HG03469 (cell line): Measurements from ENCODE around the gene SFTPB.
"Not testable (repeated sequence)": the region's sequence is repeated elsewhere in the genome, so short reads cannot be mapped to it uniquely, and the experiment has no call there.

Experiments
- ATAC-seq: cut with Tn5 transposase; IDR thresholded peaks from one replicate; pipeline ENCODE4 v1.9.1; 2021; ENCODE audit warnings: mild to moderate bottlenecking, moderate library complexity, moderate number of reproducible peaks; ENCODE audit not compliant: unreplicated experiment

Gene SFTPB

DNA sequence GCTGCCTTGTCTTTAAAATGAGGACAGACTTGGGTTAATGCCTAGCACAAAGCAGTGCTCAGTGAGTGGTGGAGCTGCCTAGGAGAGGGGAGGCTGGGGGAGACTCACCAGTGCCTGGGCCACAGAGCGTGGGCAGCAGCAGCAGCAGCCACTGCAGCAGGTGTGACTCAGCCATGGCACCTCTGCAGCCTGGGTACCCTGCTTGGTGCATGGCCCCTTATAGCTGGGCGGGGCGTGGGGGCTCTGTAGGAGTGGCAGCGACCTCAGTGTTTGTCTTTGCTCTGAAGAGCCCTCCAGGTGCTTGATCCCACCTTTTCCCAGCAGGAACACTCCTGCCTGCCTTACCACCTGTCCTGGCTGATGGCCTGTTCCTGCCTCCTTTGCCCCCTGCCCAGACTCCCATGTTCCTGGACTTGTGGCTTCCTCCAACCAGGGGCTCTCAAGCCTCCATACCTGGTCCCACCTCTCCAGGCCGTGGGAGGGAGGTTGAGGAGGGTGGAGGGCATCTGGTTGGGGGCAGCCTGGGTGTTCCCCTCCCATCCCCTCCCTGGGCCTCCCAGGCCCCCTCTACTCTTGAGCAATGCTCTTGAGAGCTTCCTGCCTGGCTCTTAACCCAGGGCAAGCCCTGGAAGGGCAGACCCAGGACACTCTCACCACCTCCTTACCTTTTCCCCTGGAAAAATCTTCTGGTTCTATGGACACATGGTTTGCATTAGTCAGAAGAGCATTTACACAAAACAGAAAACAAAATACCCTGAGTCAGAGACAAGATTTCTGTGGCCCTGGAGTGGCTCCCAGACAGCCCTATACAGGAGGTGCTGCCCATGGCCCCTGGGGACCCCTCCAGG, at the start of gene SFTPB:
TSS of gene SFTPB (minus strand) at position 191 of the 848 bp plus-strand sequence. CDS start at position 175, 16 bp downstream.
- no peak for ATAC-seq

DNA sequence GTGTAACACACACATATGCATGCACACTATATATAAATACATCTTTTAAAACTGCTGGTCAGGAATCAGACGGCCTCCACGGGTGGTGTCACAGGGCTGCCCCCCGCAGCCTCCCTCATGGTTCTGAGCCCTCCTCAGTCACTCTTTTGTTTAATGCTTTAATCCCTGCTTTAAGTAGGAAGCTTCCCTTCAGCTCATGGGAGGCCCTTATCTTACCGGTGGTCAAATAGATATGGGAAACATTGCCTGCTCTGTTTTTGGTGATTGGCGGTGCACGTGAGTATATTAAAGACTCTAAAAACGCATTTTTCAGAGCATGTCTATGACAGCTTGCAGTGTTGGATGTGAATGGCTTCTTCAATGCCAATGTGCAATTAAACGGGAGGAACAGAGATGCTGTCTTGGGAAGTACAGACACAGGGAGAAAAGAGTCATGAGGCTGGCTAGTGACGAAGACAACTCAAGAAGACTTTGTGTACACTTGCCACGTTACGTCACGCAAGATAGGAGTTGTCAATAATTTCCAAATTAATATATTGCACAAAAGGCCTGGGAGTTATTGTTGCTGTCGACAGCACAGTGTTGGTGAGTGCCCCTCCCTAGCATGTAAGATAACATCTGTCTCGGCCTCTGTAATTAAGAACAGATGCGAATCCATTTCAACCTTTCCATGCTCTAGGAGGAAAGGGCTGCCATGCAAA, 49.5 kb upstream of the SFTPB start:
- ATAC-seq, result no peak

DNA sequence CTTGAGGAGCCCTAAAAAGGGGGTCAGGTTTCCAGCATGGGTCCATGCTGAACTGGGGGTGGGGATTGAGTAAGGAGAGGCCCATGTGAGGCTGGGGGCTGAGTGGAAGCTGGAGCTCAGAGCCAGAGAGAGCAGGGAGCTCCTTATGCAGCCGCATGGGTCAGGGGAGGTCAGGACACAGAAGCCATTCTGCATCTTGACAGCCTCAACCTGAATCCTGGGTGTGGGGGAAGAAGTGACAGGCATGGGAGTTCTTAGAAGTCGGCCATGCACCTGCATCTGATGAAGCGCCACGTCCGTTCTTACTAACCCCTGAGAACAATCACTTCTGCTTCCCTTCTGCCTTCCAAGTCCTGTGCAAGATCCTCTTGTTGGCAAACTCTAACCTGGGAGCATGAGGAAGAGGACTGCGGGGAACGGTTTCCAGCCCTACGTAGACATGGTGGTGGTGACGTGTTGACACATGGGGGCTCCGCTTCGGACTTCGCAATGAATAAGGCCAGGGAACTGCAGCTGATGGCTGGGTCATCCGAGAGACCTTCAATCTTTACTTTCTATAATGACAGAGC, 48.4 kb upstream of the SFTPB start:
- ATAC-seq, result no peak

DNA sequence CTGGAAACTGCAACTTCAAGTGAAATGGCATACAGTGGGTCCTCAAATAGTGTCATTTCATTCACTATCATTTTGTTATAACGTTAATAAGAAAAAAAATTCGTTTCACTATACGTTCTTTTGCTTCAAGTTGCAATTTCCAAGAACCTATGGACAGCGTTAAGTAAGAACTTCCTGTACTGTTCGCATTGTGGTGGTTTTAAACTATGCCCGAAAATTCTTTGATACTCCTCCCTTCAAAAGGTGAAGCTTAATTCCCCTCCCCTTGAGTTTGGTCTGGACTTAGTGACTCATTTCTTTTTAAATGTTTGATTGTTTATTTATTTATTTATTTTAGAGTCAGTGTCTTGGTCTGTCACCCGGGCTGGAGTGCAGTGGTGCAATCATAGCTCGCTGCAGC, 46.8 kb upstream of the SFTPB start:
- ATAC-seq, result no peak

DNA sequence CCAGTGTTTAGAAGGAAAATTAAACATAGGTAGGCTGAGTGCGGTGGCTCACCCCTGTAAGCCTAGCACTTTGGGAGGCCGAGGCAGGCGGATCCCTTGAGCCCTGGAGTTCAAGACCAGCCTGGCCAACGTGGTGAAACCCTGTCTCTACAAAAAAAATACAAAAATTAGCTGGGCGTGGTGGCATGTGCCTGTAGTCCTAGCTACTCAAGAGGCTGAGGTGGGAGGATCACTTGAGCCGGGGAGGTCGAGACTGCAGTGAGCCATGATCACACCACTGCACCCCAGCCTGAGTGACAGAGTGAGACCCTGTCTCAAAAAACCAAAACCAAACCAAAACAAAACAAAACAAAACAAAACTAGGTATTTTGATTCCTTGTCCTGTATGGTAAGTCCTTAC, 46.4 kb upstream of the SFTPB start:
- not testable (repeated sequence) for ATAC-seq

DNA sequence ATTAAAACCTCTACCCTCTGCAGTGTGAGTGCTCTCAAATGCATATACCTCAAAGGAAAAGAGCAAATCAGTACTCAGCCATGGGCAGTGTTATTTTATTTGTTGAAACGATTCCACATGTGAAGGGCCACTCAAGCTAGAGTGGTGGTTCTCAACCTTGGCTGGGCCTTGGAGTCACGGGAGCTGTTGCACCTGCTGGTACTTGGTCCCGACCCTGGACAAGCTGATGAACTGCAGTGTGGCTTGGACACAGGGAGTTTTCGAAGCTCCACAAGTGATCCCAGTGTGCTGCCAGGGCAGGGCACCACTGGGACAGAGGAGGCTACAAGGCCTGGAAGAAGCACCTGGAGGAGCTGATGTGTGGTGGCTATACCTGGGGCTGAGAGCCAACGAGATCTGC, 45.8 kb upstream of the SFTPB start:
- ATAC-seq, result no peak

DNA sequence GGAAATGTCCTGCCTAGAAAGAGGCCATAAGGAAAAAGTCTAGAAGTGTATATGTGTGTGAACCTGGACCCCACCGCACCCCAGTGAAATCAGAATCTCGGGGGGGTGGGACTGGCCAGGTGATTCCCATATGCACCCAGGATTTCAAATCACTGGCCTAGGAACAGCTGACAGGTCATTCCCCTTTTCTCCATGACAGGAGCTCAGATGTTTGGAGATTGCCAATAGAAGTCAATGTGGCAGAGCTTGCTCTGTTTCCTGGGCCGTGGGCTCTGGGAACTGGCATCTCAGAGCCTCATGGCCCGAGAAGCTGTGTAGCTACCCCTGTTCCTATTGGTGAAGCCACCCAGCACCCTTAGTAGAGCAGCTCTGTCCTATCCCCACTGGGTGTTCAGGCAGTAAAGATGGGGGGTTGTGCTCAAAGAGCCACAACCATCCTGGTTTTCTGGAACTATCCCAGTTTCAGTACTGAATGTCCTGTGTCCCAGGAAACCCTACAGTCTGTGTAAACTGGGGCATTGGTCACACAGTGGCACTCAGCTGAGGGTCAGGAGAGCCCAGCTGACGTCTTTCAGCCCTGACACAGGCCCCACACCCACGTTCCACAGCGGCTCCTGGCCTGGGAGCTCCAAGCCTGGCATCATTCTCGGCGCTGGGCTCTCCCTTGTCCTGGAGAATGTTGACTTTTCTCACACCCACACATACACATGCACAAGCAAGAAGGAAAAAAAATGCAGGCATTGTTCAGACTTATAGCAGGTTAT, 45.0 kb upstream of the SFTPB start:
- no peak for ATAC-seq

DNA sequence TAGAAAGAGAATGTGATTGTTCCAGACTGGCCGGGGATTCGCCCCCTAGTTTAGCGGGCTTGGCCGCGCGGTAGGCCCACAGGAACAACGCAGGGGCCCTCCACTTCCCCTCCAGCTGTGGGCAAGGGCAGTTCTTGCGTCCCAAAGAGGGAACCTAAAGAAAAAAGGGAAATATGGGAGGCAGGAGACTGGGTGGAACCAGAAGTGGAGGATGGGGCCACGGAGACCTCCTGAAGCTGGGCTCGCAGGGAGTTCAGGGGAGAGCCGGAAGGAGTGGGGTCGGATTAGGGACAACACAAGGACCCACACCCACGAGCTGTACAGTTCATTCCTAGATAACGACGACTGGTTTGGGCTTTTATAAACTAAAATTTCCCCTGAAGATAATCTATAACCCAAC, 44.3 kb upstream of the SFTPB start:
- no peak for ATAC-seq

DNA sequence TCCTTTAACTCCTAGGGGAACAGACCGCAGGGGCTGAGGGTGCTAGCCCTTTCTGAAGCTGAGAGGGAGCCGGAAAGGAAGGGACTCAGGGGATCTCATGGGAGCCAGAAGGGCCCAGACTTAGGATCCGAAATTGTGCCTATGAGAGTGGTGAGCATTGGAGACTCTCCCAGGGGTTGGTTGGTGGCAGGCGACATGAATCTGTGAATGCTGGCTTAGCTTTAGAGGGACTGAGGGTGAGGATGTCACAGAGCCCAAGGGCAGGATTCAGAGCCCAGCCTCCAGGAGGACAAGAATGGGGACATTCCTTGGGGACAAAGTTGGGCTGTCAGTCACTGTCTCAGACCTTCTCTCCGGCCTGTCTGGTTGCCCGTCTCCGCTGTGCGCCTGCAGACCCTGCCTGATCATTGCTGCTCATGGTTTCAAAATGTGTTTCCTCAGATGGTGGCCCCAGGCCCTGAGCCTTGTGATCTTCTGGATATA, 43.6 kb upstream of the SFTPB start:
- no peak for ATAC-seq

DNA sequence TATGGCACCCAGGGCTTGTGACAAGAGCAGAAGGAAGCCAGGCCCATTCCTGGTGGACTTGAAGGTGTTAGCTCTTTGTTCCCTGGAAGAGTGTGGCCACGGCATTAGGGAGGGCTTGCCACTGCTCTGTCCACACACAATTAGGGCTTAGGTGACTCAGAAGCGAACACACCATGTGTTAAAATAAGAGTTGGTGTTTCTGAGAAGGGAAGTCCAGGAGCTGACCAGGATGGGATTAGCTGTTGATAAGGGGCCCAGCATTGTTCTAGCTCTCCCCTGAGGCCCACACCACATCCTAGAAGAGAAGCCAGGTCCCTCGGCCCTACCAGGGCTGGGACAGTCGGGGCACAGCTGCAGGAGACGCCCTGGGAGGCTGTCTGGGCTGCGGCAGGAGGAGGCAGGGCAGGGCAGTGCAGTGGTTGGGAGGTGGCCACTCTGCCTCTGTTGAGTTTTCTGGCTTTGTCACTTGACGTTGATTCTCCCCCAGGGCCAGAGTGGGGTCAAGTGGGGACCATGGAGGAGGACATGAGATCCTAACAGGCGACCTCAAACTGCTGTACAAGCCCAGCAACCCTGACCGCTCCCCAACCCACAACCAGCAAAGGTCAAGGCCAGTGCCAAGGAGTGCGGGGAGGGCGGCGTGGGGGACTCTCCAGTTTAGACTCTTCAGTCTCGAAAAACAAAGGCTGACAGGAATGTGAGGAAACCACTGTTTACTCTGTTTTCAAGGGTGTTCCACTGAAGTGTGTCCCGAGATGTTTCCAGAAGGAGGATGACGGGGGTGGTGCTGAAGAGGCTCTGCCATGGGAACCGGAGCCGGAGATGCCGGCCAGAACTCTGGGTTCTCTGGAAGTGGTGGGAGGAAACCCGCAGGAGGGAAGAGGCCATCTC, 42.9 kb upstream of the SFTPB start:
- ATAC-seq, result no peak

DNA sequence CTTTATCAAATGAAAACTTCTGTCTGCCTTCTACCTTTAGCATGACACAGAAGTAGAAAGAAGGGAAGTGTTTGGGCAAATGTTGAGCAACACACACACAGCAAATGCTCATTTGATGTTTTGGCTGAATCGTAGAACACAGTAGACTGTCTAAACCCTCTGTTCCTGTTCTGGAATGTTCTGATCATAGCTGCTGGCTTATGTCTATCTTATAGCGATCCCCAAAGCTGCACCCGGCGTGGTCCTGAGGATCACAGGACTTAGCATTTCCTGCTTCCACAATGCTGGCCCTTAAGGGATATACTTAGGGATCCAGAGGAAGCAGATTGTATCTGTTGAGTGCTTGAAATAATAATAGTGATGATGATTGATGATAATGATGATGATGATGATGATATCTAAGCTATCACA, 41.4 kb upstream of the SFTPB start:
- ATAC-seq, result no peak

DNA sequence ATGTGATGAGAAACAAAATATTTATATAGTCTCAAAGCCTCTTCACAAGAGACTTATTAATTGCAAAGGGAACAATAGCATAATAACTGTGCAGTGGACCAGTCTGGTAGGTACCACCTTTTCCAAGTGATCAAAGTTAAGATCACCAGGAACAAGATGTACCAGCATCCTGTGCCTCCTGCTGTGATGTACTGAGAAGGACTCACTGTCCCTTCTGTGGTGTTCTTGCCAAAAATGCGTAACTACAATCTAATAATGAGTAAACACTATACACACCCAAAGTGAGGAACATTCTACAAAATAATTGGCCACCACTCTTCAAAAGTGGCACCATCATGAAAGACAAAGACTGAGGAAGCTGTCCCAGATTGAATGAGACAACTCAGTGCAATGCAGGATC, 40.6 kb upstream of the SFTPB start:
- no peak for ATAC-seq

DNA sequence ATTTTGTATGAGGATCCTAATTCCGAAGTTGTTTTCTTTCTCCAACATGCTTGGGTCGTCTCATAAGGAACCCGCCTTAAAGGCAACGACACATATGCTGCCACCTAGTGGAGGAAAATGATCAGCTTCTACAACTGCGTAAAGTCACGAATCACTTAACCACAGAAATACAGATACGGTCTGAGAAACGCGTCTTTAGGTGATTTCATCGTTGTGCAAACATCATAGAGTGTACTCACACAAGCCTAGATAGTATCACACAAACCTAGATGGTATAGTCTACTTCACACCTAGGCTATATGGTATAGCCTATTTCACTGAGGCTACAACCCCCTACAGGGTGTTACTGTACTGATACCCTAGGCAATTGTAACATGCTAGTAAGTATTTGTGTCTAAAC, 39.3 kb upstream of the SFTPB start:
- ATAC-seq, result peak; percentile 34

DNA sequence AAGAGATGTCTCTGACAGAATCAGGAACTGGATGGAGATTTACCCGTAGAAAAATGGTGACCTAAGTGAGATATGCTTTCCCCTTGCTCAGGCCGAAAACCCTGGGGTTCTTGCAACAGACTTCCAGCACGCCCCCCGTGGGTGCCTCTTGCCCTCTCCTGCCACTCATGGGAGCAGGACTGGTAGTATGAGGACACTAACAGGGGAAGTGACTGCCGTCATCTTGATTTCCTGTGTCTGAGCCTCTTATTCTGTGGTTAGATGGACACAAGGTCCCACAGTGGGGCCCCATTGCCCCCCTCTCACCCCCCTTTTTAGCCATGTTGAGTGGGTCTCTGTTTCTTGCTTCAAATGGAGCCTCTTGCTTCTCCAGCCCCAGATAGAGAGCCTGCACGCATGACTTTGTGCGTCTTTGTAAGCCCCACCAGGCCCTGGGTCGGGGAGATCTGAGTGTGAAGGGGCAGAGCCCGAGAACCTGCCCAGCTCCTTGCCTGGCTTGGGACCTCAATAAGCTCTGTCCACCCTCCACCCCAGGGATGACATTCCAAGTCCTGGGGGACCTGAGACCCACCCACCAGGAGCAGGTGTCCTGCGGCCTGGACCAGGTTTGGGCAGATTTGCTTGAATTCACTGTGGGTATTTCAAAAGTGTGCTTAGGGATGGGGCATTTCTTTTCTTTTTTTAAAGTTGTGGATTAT, 38.7 kb upstream of the SFTPB start:
- ATAC-seq, result no peak

DNA sequence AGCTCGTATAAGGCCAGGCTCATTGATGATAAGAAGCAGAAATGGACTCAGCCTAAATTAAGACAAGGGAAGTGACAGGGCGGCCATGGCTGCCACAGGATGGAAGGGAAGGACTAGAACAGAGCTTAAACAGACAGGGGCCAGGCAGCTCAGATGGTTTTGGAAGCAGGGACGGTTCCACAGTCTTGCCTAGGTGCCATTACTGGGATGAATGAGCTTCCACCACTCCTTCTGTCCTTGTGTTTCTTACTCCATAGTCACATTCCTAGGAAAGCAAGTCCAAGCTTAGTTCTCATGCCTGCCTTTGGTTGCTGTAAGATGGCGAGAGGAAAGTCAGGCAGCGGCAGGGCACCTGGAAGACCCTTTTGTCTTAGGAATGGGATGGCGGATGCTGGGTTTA, 38.1 kb upstream of the SFTPB start:
- no peak for ATAC-seq

DNA sequence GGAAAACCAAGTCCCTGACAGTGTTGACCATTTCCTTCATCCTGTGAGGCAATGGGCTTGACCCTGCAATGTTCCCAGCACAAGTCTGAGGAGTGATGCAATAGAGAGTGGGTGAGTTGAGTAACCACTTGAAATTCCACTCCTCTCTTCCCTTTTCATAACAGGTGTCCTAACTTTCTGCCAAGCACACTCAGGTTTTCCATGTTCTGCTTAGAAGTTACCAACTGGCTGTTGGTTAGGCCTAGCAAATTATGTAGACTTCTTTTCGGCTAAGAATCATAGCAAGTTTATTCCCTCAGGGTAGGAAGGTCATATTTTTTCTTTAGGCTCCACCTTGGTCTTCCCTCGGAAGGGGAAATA, 37.7 kb upstream of the SFTPB start:
- no peak for ATAC-seq

DNA sequence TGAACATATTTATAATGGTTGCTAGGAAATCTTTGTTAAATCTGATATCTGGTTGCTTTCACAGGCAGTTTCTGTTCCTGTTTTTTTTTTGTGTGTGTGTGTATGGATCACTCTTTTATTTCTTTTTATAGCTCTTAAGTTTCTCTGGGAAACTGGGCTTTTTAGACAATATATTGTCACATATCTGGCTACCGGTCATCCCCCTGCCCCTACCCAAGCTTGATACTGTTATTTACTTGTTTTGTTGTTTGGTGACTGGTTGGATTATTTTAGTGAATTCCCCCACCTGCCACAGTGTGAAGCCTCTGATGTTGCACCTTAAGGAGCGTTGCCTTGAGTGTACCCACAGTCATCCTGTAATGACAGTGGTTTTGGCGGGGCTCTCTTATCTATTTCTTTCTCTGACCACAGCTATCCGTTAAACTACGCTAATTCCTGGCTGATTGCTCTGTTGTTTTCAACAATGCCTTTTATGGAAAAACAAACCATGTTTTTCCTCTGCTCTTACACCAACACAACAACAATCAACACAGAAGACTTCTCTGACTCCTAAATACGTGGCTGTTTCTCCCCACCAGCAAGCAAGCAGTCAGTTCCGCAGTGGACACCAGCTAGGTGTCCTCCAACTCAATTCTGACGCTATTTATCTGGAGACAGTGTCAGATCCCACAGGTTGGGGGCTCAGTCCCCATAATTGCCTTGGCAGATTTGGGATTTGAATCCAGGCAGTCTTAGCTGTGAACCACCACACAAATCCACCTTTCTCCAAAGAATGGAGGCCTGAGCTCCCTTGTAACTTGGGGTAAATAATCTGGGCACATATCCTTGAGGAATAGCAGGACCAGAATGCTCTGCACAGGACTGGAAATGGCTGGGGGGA, 37.0 kb upstream of the SFTPB start:
- ATAC-seq, result no peak

DNA sequence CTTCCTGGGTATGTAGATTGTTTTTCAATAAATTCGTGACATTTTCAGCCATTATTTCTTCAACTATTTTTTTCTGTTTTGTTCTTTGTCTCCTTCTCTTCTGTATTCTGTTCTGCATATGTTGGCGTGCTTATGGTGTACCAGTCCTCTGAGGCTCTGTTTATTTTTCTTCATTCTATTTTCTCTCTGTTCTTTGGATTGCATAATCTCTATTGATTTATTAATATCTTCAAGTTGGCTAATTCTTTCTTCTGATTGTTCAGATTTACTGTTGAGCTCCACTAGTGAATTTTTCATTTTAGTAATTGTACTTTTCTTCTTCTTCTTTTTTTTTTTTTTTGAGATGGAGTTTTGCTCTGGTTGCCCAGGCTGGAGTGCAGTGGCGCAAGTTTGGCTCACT, 36.0 kb upstream of the SFTPB start:
- no peak for ATAC-seq

DNA sequence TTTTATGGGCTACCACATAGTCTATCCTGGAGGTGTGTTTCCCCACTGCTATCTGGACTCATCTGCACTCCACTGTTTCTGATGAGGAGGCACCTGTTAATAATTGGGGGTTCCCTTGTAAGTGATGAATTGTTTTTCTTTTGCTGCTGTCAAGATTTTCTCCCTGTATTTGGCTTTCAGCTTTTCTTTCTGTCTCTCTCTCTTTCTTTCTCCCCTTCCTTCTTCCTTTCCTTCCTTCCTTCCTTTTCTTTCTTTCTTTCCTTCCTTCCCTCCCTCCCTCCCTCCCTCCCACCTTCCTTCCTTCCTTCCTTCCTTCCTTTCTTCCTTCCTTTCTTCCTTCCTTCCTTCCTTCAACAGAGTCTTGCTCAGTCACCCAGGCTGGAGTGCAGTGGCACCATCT, 35.3 kb upstream of the SFTPB start:
- no peak for ATAC-seq
